Sigmoid colon (tissue), 7 donors: Measurements from ENCODE around the gene PGLYRP3. TPM values are rescaled to one million over a fixed set of nuclear protein-coding genes. Genes with fewer than 3 reads are reported as not detected.

Source experiments
- DNase-seq: peaks from one replicate; pipeline ENCODE4 v3.0.0-alpha.2; 2019
- H3K27ac ChIP-seq, 4 donors: fragments of 200-600 bp; sonication (generic); one replicate each; pipeline ENCODE4 v1.5.1; 2016 to 2019; ENCODE audit warnings: mild to moderate bottlenecking in 1 of 4
- H3K27me3 ChIP-seq, 3 donors: fragments of 200-600 bp; sonication (generic); one replicate each; pipeline ENCODE4 v1.5.1; 2019; ENCODE audit warnings: mild to moderate bottlenecking in 1 of 3
- H3K36me3 ChIP-seq, 4 donors: fragments of 200-600 bp; sonication (generic); one replicate each; pipeline ENCODE4 v1.5.1; 2016 to 2019
- H3K4me1 ChIP-seq, 4 donors: fragments of 200-600 bp; sonication (generic); one replicate each; pipeline ENCODE4 v1.5.1; 2017 to 2019
- H3K4me3 ChIP-seq, 4 donors: fragments of 200-600 bp; sonication (generic); one replicate each; pipeline ENCODE4 v1.5.1; 2017 to 2019; ENCODE audit warnings: mild to moderate bottlenecking in 2 of 4, moderate library complexity in 1 of 4
- H3K9me3 ChIP-seq, 4 donors: fragments of 200-600 bp in 3 of 4; sonication (generic) in 3 of 4; one replicate each; pipeline versions ENCODE4 v1.5.1 to v1.6.1; 2013 to 2019
- CTCF ChIP-seq, 4 experiments: fragments of 450-650 bp in 3 of 4; fragments of 200-600 bp in 1 of 4; IDR thresholded peaks; one replicate each; pipeline ENCODE4 v1.5.1; 2016 to 2019; ENCODE audit warnings: antibody characterized with exemption in 4 of 4, mild to moderate bottlenecking in 3 of 4, moderate library complexity in 2 of 4
- EP300 ChIP-seq, 4 donors: sonication (generic); formaldehyde crosslinking; IDR thresholded peaks; one replicate each; pipeline ENCODE4 v1.6.1; 2017; ENCODE audit warnings: antibody characterized with exemption in 4 of 4
- POLR2A ChIP-seq, 2 donors: fragments of 450-650 bp; IDR thresholded peaks; one replicate each; pipeline ENCODE4 v1.6.1; 2016; ENCODE audit warnings: antibody characterized with exemption in 2 of 2, mild to moderate bottlenecking in 2 of 2, moderate library complexity in 2 of 2
- POLR2AphosphoS5 ChIP-seq, 4 donors: sonication (generic); formaldehyde crosslinking; IDR thresholded peaks; one replicate each; pipeline ENCODE4 v1.6.1; 2017; ENCODE audit warnings: antibody characterized with exemption in 4 of 4
- WGBS, 2 donors: extraction: QIAGEN DNeasy Blood & Tissue Kit; methylation state at CpG; one replicate each; pipeline ENCODE4 v1.1.7; 2013; 5-methylcytosine and 5-hydroxymethylcytosine counted together
- intact Hi-C: fragments of 100-400 bp; cut with DNase I; formaldehyde crosslinking; loops from one replicate; pipeline ENCODE4 v1.15.1; 2023
- polyA plus RNA-seq, 3 donors: library from polyadenylated mRNA; stranded (reverse); fragments of 200-250 nt; gene quantifications; one replicate each; pipeline ENCODE4 v1.2.3, GENCODE V29; 2013
- total RNA-seq, 4 donors: library from RNA; depleted of rRNA; stranded (reverse); fragments of >200 nt; gene quantifications; one replicate each; pipeline ENCODE4 v1.1.0, GENCODE V29; 2016
- donor health status: healthy with polysubstance abuse.
- donor health status: Bipolar disorder and iron deficiency.
- donor health status: healthy.

The PGLYRP3 gene
- total and polyA plus RNA-seq, 7 donors, result 0.16 TPM; not detected in 6

- Histone ChIP-seq H3K9me3 (no peaks in the 10 kb centered on the region), H3K27me3 (peaks cover 0 to 3% (median 0%) of the 10 kb centered on the region in 3 donors), H3K27ac (no peak overlapping the region), H3K4me1 (no peaks in the 10 kb centered on the region), H3K36me3 (no peaks in the 10 kb centered on the region), H3K4me3 (no peak overlapping the region)
- 7 to 9% methylated on average over 2 of the region's 2 CpGs for WGBS, 2 donors
- TF ChIP-seq POLR2AphosphoS5 (IDR thresholded peaks at IDR 0.05) (no peak), EP300 (IDR thresholded peaks at IDR 0.05) (no peak), POLR2A (IDR thresholded peaks at IDR 0.05) (no peak), CTCF (IDR thresholded peaks at IDR 0.05) (peak in 1 of 4 experiments; percentile 33)
- intact Hi-C loops, result no loop called here
- DNase-seq, result no peak
These were observed 34.9 kb downstream of the PGLYRP3 start for GRCh38 chr1:153277852-153278251.

- TF ChIP-seq POLR2A (IDR thresholded peaks at IDR 0.05) (no peak), EP300 (IDR thresholded peaks at IDR 0.05) (no peak), POLR2AphosphoS5 (IDR thresholded peaks at IDR 0.05) (no peak), CTCF (IDR thresholded peaks at IDR 0.05) (no peak)
- Histone ChIP-seq H3K27me3 (peaks cover 0 to 25% (median 0%) of the 10 kb centered on the region in 3 donors), H3K9me3 (no peaks in the 10 kb centered on the region), H3K36me3 (no peaks in the 10 kb centered on the region), H3K4me3 (no peak overlapping the region), H3K4me1 (no peaks in the 10 kb centered on the region), H3K27ac (no peak overlapping the region)
- intact Hi-C loops, result no loop called here
- 87 to 90% methylated on average over 1 of the region's 1 CpG for WGBS, 2 donors
- DNase-seq, result no peak
These were observed 40.6 kb downstream of the PGLYRP3 start for GRCh38 chr1:153272186-153272585.

GRCh38 chr1:153271711-153272110, 41.0 kb downstream of the PGLYRP3 start:
- intact Hi-C loops, result no loop called here
- Histone ChIP-seq H3K9me3 (no peaks in the 10 kb centered on the region), H3K4me1 (no peaks in the 10 kb centered on the region), H3K4me3 (no peak overlapping the region), H3K27ac (no peak overlapping the region), H3K27me3 (peaks cover 0 to 29% (median 0%) of the 10 kb centered on the region in 3 donors), H3K36me3 (no peaks in the 10 kb centered on the region)
- no peak for TF ChIP-seq POLR2A (IDR thresholded peaks at IDR 0.05)
- TF ChIP-seq EP300 (IDR thresholded peaks at IDR 0.05), result no peak
- no peak for TF ChIP-seq POLR2AphosphoS5 (IDR thresholded peaks at IDR 0.05)
- TF ChIP-seq CTCF (IDR thresholded peaks at IDR 0.05), result no peak
- 64 to 73% methylated on average over 1 of the region's 1 CpG for WGBS, 2 donors
- DNase-seq, result no peak

GRCh38 chr1:153265457-153265856, 47.3 kb downstream of the PGLYRP3 start:
- DNase-seq, result no peak
- TF ChIP-seq POLR2A (IDR thresholded peaks at IDR 0.05) (no peak), CTCF (IDR thresholded peaks at IDR 0.05) (no peak)
- Histone ChIP-seq H3K36me3 (no peaks in the 10 kb centered on the region), H3K27ac (no peak overlapping the region), H3K27me3 (peaks cover 20 to 74% (median 36%) of the 10 kb centered on the region in 3 donors), H3K4me3 (no peak overlapping the region), H3K4me1 (peaks cover 0 to 21% (median 16%) of the 10 kb centered on the region in 4 donors), H3K9me3 (no peaks in the 10 kb centered on the region)
- 72 to 83% methylated on average over 1 of the region's 1 CpG for WGBS, 2 donors
- intact Hi-C loops, result no loop called here

GRCh38 chr1:153262462-153263157, 50.1 kb downstream of the PGLYRP3 start:
- intact Hi-C loops, result no loop called here
- no peaks in the 10 kb centered on the region for H3K36me3 ChIP-seq
- no peak overlapping the region for H3K4me3 ChIP-seq
- H3K27me3 ChIP-seq, result peaks cover 20 to 75% (median 38%) of the 10 kb centered on the region in 3 donors
- TF ChIP-seq POLR2A (IDR thresholded peaks at IDR 0.05) (no peak), POLR2AphosphoS5 (IDR thresholded peaks at IDR 0.05) (no peak), EP300 (IDR thresholded peaks at IDR 0.05) (no peak), CTCF (IDR thresholded peaks at IDR 0.05) (no peak)
- H3K9me3 ChIP-seq, result no peaks in the 10 kb centered on the region
- no peak overlapping the region for H3K27ac ChIP-seq
- H3K4me1 ChIP-seq, result peaks cover 0 to 21% (median 16%) of the 10 kb centered on the region in 4 donors
- no peak for DNase-seq
- WGBS, 2 donors, result 41 to 47% methylated on average over 10 of the region's 10 CpGs
